Activated CD8-positive, alpha-beta memory T cell treated with anti-CD3 and anti-CD28 coated beads, Interleukin-2, amount 10 ng/mL, durations not matched to agents 7 days and 5 days (primary cell): ENCODE measurements around the gene RHBDF2. TPM values are rescaled to one million over a fixed set of nuclear protein-coding genes. Genes with fewer than 3 reads are reported as not detected.
"Not testable (repeated sequence)": the region's sequence is repeated elsewhere in the genome, so short reads cannot be mapped to it uniquely, and the experiment has no call there.

Experiments used
- ATAC-seq: fragments of 150-1000 bp; cut with Tn5 transposase; one replicate; pipeline ENCODE4 v1.10.0; 2021; ENCODE audit warnings: moderate library complexity
- CTCF ChIA-PET: fragments of 350-600 bp; sonication (Branson Sonifier 250); formaldehyde crosslinking; loops from one replicate; lab custom pipeline; 2021; ENCODE audit warnings: antibody characterized with exemption; lab: Charles Lee
- DNase-seq: peaks from one replicate; pipeline ENCODE4 v3.0.0-alpha.2; 2020
- H3K27ac Mint-ChIP-seq: one replicate; pipeline ENCODE4 v1.8.0; 2021; ENCODE audit warnings: mild to moderate bottlenecking, mixed read lengths
- H3K27me3 Mint-ChIP-seq: one replicate; pipeline ENCODE4 v1.8.0; 2021; ENCODE audit warnings: mixed read lengths
- H3K36me3 Mint-ChIP-seq: one replicate; pipeline ENCODE4 v1.8.0; 2021; ENCODE audit warnings: mild to moderate bottlenecking, mixed read lengths
- H3K4me1 Mint-ChIP-seq: one replicate; pipeline ENCODE4 v1.8.0; 2021; ENCODE audit warnings: mixed read lengths
- H3K4me3 Mint-ChIP-seq: one replicate; pipeline ENCODE4 v1.8.0; 2021; ENCODE audit warnings: mild to moderate bottlenecking, moderate library complexity, mixed read lengths
- H3K9me3 Mint-ChIP-seq: one replicate; pipeline ENCODE4 v1.8.0; 2022; ENCODE audit warnings: low read depth, mixed read lengths
- total RNA-seq, 2 experiments: library from RNA; stranded (reverse); gene quantifications; one replicate each; pipeline ENCODE4 v1.2.3, GENCODE V29; 2021

Gene RHBDF2
- total RNA-seq, 2 experiments from 2014 or later = 29.6 to 42.1 TPM

DNA sequence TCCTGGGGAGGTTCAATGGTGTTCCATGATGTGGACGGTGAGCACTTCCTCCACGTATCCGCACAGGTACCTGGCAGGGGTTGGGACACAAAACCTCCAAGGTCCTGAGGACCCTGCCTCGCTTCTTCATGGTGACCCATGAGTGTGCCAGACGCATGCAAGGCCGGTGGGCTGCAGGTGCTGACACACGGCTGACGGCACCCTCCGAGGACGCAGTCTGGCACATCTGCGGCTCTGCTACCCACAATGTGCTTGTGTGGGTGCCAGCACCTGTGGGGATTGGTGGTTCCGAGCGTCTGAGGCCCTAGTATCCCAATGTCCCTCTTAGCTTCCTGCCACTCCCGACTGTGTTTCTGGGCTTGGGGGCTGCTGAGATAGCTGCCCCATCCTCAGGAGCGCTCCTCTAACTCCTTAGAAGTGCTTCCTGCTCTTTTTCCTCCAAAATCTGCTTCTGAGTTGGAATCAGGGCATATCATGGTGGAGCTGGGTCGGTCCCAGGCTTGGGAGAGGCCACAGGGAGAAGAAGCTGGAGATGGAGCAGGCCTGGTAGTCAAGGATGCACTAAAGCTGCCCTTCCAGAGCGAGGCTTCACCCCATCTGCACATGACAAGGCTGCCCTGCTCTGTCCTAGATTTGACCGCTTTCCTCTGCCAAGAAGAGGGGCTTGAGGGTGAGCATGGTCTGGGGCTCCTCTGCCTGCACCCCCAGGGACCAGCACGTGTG lies 34.7 kb upstream of the RHBDF2 start:
- H3K27me3 Mint-ChIP-seq = peaks cover 44% of the 10 kb centered on the region

GRCh38 chr17:76534831-76535732 lies 33.9 kb upstream of the RHBDF2 start:
- H3K27ac Mint-ChIP-seq = no peak overlapping the region
- H3K27me3 Mint-ChIP-seq = peaks cover 37% of the 10 kb centered on the region
- H3K9me3 Mint-ChIP-seq = no peaks in the 10 kb centered on the region
- no peak for DNase-seq
- no peaks in the 10 kb centered on the region for H3K36me3 Mint-ChIP-seq
- H3K4me3 Mint-ChIP-seq = no peak overlapping the region
- H3K4me1 Mint-ChIP-seq = no peaks in the 10 kb centered on the region
- no peak for ATAC-seq
- CTCF ChIA-PET = interaction anchor here (1.0 kb wide), 1 partner anchor 89 kb away, joined by 3 read pairs; no protein-coding TSS in a partner anchor

More for the DNA sequence above, 34.7 kb upstream of the RHBDF2 start:
- no peak overlapping the region for H3K27ac Mint-ChIP-seq
- CTCF ChIA-PET = interaction anchor here (0.9 to 1.4 kb wide), 4 partner anchors 11 to 50 kb away, joined by 3 to 8 read pairs (median 4); partner anchors contain the start of gene ST6GALNAC2
- no peak overlapping the region for H3K4me3 Mint-ChIP-seq
- ATAC-seq (no peak), DNase-seq (no peak)
- no peaks in the 10 kb centered on the region for H3K4me1 Mint-ChIP-seq
- no peaks in the 10 kb centered on the region for H3K36me3 Mint-ChIP-seq
- H3K9me3 Mint-ChIP-seq = no peaks in the 10 kb centered on the region

- not testable (repeated sequence) for DNase-seq, H3K27ac Mint-ChIP-seq
- CTCF ChIA-PET = interaction anchor here (0.6 to 1.9 kb wide), 4 partner anchors 18 to 294 kb away, joined by 3 to 7 read pairs (median 4); no protein-coding TSS in a partner anchor
Measured at GRCh38 chr17:76533640-76534359, 32.6 kb upstream of the RHBDF2 start.

GRCh38 chr17:76532072-76532651 lies 30.9 kb upstream of the RHBDF2 start:
- ATAC-seq = no peak
- Mint-ChIP-seq H3K4me3 (no peak overlapping the region), H3K27me3 (peaks cover 18% of the 10 kb centered on the region), H3K4me1 (peaks cover 10% of the 10 kb centered on the region), H3K9me3 (no peaks in the 10 kb centered on the region), H3K36me3 (no peaks in the 10 kb centered on the region), H3K27ac (no peak overlapping the region)
- CTCF ChIA-PET = interaction anchor here (1.2 to 1.9 kb wide), 3 partner anchors 9 to 92 kb away, joined by 5 to 7 read pairs (median 7); no protein-coding TSS in a partner anchor
- DNase-seq = no peak

More at GRCh38 chr17:76533640-76534359, 32.6 kb upstream of the RHBDF2 start:
- ATAC-seq, H3K9me3 Mint-ChIP-seq, H3K4me3 Mint-ChIP-seq, H3K36me3 Mint-ChIP-seq, H3K4me1 Mint-ChIP-seq: not testable (repeated sequence)
- peaks cover 27% of the 10 kb centered on the region for H3K27me3 Mint-ChIP-seq

DNA sequence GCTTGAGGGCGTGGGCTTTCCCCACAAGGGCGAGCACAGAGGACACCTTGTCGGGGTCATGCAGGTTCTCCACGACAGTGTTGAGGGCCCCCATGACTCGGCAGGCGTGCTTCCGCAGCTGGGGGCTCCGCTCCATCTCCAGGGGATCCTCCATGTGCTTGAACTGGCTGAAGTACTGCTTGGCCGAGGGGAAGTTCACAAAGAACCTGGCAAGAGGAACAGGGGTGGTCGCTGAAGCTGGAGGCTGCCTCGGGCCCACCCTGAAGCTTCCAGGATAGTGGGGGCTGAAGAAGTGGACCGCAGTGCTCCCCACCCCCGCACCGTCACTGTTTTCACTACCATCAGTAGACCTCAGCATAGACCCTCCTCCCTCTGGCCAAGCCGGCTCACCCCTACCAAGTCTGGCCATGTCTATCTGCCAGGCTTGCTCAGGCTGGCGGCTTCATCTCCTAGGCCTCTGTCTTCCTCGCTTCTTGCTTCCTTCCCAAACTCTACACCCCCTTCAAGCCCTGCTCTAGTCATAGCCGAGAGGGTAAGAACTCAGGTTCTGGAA lies 30.3 kb upstream of the RHBDF2 start:
- DNase-seq (no peak), ATAC-seq (no peak)
- H3K4me3 Mint-ChIP-seq = no peak overlapping the region
- no peaks in the 10 kb centered on the region for H3K36me3 Mint-ChIP-seq
- CTCF ChIA-PET = no interaction called here
- H3K9me3 Mint-ChIP-seq = no peaks in the 10 kb centered on the region
- H3K27ac Mint-ChIP-seq = no peak overlapping the region
- peaks cover 11% of the 10 kb centered on the region for H3K4me1 Mint-ChIP-seq
- H3K27me3 Mint-ChIP-seq = peaks cover 13% of the 10 kb centered on the region

DNA sequence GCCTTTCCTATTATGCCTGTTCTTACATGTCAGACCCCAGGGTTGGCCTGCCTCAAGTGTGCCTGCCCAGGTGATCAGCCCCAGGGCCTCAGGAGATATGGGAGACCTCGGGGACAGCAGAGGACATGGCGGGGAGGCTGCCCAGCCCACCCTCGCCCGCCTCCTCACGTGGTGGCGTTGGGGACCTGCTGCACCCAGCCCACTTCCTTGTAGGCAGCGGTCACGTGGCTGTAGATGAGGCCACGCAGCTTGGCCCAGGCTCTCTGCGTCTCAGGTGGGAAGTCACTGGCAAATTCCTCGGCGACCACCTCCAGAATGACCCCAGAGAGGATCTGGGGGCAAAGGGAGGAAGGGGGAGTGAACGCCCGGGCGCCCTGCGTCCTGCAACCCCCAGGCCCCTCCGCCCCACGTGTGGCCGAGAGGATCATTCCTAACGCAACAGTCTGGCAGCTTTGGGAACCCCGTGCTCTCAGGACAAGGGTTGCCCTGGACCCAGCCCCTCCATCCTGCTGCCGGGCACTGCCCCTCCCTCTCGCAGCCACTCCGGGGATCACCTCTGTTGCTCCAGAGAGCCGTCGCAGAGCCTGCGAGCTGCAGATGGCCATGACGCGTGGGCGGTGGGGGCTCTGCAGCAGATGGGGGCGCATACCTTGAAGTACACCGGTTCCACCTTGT lies 29.7 kb upstream of the RHBDF2 start:
- H3K4me1 Mint-ChIP-seq = peaks cover 11% of the 10 kb centered on the region
- H3K9me3 Mint-ChIP-seq = no peaks in the 10 kb centered on the region
- DNase-seq (no peak), ATAC-seq (no peak)
- H3K36me3 Mint-ChIP-seq = no peaks in the 10 kb centered on the region
- H3K4me3 Mint-ChIP-seq = no peak overlapping the region
- CTCF ChIA-PET = no interaction called here
- no peak overlapping the region for H3K27ac Mint-ChIP-seq
- H3K27me3 Mint-ChIP-seq = peaks cover 7% of the 10 kb centered on the region

GRCh38 chr17:76530095-76530723 lies 29.0 kb upstream of the RHBDF2 start:
- no peak overlapping the region for H3K27ac Mint-ChIP-seq
- peaks cover 3% of the 10 kb centered on the region for H3K27me3 Mint-ChIP-seq
- no peaks in the 10 kb centered on the region for H3K9me3 Mint-ChIP-seq
- CTCF ChIA-PET = interaction anchor here (2.9 kb wide), 1 partner anchor 28 kb away, joined by 19 read pairs; no protein-coding TSS in a partner anchor
- no peak for ATAC-seq
- DNase-seq = no peak
- no peak overlapping the region for H3K4me3 Mint-ChIP-seq
- H3K4me1 Mint-ChIP-seq = peaks cover 11% of the 10 kb centered on the region
- H3K36me3 Mint-ChIP-seq = no peaks in the 10 kb centered on the region

GRCh38 chr17:76529224-76530094 lies 28.2 kb upstream of the RHBDF2 start:
- no peak overlapping the region for H3K4me3 Mint-ChIP-seq
- no peak for DNase-seq
- H3K27me3 Mint-ChIP-seq = peaks cover 4% of the 10 kb centered on the region
- peaks cover 11% of the 10 kb centered on the region for H3K4me1 Mint-ChIP-seq
- no peak overlapping the region for H3K27ac Mint-ChIP-seq
- ATAC-seq = no peak
- CTCF ChIA-PET = interaction anchor here (1.0 to 3.2 kb wide), 5 partner anchors 16 to 94 kb away, joined by 3 to 19 read pairs (median 12); no protein-coding TSS in a partner anchor
- H3K9me3 Mint-ChIP-seq = no peaks in the 10 kb centered on the region
- no peaks in the 10 kb centered on the region for H3K36me3 Mint-ChIP-seq

DNA sequence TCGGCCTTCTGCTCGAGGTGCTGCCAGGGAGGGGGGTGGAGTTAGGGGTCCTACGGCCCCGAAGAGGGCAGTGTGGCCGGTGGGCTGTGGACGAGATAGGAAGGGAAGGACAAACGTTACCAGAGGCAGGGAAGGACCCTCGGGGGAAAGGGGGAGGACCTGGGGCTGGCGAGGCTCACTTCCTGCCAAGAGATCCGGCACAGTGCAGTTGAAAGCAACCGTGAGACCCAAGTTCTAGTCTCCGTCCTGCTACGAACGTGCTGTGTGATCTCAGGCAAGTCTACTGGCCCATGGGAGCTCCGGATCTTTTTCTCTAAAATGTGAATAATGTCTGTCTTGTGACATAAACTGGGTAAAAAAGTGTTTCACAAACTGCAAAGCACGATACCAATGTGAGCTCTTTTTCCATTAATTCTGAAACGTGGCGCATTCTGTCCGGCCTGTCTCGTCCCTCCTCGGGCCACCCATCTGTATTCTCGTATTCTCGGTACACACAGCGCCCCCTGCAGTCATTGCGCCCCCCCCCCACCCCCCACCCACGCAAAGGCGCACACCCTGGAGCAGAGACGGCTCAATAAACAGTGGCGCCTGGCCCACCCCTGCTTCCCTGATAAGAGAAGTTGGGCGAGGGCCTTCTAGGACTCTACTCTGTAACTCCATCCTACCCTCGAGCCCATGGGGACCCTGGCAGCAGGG lies 27.5 kb upstream of the RHBDF2 start:
- CTCF ChIA-PET = interaction anchor here (0.7 to 3.2 kb wide), 8 partner anchors 8 to 95 kb away, joined by 3 to 19 read pairs (median 4); no protein-coding TSS in a partner anchor
- Mint-ChIP-seq H3K36me3 (no peaks in the 10 kb centered on the region), H3K27me3 (peaks cover 5% of the 10 kb centered on the region), H3K9me3 (no peaks in the 10 kb centered on the region), H3K27ac (no peak overlapping the region), H3K4me3 (no peak overlapping the region), H3K4me1 (peaks cover 11% of the 10 kb centered on the region)
- ATAC-seq = no peak
- no peak for DNase-seq

DNA sequence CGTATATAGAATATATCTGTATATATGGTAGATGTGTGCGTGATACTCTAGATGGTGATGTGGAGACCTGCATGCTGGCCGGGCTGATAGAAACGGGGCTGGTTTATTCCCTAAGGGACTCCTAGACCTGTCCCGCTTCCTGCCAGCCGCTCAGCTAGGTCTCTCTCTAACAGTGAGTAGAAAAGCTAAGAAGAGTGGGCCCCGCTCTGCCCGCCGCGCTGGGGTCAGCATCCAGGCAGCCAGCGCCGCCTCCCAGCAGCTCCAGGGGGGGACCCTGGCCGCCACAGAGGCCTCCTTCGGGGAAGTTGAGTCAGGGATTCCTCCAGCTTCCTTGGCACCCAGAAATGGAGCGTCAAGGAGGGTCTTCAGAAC lies 26.9 kb upstream of the RHBDF2 start:
- DNase-seq (no peak), ATAC-seq (no peak)
- Mint-ChIP-seq H3K4me1 (peaks cover 16% of the 10 kb centered on the region), H3K36me3 (no peaks in the 10 kb centered on the region), H3K4me3 (no peak overlapping the region), H3K9me3 (no peaks in the 10 kb centered on the region), H3K27me3 (peaks cover 5% of the 10 kb centered on the region), H3K27ac (no peak overlapping the region)
- CTCF ChIA-PET = interaction anchor here (0.7 to 3.2 kb wide), 10 partner anchors 8 to 96 kb away, joined by 3 to 19 read pairs (median 3); partner anchors contain the start of gene CYGB
